GM20000 (cell line): ENCODE measurements around the gene OR10A4.

Experiments used
- DNase-seq: peaks from one replicate; pipeline ENCODE4 v3.0.0; 2012; ENCODE audit warnings: low spot score
- TF ChIP-seq, protein P1 (sequence below): IDR thresholded peaks from 2 replicates; pipeline ENCODE4 v1.5.1; 2012; ENCODE audit warnings: mild to moderate bottlenecking, control low read depth; ENCODE audit errors: extremely low read depth, missing control alignments

Gene OR10A4

GRCh38 chr11:6925007-6925577, 48.7 kb downstream of the OR10A4 start:
- no peak for DNase-seq
- TF ChIP-seq, protein P1, sequence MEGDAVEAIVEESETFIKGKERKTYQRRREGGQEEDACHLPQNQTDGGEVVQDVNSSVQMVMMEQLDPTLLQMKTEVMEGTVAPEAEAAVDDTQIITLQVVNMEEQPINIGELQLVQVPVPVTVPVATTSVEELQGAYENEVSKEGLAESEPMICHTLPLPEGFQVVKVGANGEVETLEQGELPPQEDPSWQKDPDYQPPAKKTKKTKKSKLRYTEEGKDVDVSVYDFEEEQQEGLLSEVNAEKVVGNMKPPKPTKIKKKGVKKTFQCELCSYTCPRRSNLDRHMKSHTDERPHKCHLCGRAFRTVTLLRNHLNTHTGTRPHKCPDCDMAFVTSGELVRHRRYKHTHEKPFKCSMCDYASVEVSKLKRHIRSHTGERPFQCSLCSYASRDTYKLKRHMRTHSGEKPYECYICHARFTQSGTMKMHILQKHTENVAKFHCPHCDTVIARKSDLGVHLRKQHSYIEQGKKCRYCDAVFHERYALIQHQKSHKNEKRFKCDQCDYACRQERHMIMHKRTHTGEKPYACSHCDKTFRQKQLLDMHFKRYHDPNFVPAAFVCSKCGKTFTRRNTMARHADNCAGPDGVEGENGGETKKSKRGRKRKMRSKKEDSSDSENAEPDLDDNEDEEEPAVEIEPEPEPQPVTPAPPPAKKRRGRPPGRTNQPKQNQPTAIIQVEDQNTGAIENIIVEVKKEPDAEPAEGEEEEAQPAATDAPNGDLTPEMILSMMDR, result no peak

DNA sequence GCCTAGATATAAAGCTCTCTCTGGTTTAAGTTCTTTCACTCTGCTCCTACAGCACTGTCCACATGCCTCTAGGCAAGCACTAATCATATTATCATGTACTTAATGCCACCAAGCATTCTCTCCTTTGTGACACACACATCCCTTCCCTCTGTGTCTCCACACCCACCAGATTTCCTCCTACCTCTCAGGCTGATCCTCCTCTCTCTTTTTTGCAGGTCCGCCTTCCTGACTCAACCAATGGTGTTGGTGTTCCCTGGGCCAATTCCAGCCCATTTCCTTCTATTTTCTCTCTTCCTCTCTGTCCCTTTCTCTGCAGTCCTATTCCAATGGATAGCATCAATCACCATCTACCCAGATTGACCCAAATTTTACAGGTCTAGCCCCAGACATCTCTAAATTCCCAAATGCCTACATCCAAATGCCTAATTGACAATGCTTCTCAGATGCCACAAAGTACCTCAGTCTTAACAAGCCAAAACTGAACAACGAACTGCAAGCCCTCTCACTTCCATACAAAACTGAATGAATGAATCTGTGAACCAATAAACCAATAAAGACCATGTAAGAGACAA, 49.3 kb downstream of the OR10A4 start:
- TF ChIP-seq, protein P1, result no peak
- DNase-seq, result no peak

DNA sequence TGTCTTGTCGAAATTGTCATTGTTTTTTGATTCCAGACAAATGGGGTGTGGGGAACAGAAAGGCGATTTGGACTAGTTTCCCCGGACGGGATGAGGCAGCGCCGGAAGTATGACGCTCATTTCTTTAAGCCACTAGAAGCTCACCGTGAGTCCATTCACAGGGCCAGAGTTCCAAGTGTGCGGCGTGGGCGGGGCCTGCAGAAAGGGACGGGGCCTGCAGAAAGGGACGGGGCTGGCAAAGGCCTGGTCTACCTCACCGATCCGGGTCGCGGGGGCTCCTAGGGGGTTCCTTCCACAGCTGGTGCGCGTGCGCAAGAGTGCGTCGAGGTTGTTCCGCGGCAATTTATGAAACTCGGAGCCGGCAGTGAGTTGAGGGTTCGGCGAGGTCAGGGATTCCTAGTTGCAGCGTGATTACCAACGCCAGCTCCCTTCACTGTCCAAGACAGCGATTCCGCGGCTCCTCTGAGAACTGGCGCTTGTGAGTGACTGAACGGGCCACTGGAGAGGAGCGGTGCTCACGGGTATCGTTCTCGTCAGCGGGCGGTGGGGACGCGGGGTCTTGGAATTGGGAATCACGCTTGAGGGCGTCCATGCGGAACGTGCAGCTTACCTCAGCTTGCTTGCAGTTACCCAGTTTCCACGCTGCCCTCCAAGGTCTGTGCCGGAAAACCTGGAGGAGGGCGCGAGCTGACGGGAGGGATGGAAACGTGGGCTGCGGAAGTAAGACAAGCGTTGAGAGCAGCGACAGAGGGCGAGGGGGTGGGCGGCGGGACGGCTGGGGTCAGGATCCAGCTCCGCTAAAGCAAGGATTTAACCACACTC, 50.0 kb downstream of the OR10A4 start, which contains the start of gene ZNF215:
ZNF215 (plus strand) TSS at position 219 of the 822 bp plus-strand sequence. CDS start 5,847 bp downstream, outside the sequence.
- peak; percentile 78 for DNase-seq
- TF ChIP-seq, protein P1, result no peak

DNA sequence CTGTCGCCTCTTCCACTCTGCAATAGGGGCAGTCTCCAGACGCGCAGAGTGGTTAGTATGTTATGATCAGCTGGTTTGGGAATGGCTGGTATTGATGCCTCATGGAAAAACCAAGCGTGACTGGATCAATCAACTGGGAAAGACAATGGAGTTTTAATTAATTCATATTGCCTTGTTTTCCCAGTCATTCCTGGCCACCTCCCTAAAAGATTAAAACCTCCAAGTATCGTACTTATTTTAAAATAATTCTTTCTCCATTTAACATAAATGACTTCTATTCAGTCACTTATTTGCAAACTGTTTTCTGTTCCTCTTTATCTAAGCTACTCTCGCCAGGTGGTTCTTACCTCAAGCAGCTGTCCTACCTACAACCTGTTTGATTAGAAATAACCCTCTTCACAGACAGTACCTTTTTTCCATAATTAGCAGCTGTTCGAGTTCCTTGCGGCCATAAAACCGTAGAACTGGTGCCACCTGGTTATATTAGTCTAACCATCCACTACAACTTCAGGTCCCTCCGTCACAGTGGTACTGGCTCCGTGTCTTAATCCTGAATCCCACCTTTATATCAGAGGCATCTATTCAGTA, 50.7 kb downstream of the OR10A4 start:
- TF ChIP-seq, protein P1, result no peak
- DNase-seq, result peak; percentile 26
